ENCODE data around the gene CA5B.

DNA sequence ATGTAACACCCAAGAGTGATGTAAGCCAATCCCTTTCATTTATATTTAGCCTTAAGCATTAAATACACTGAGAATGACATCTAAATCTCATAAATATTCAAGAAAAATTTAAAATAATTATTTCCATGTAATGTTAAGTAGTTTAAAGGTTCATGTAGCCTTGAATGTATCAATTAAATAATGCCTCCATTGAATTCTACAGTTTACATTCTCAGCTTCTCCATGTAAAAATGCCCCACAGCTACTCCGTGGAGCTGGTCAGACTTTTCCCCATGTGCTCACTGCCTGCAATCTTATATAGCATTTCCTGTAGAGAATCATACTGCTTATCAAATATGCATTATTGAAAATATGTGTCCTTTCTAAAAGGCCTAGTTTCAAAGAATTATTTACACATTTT lies 91.1 kb downstream of the CA5B start:
- TF ChIP-seq, protein P1, sequence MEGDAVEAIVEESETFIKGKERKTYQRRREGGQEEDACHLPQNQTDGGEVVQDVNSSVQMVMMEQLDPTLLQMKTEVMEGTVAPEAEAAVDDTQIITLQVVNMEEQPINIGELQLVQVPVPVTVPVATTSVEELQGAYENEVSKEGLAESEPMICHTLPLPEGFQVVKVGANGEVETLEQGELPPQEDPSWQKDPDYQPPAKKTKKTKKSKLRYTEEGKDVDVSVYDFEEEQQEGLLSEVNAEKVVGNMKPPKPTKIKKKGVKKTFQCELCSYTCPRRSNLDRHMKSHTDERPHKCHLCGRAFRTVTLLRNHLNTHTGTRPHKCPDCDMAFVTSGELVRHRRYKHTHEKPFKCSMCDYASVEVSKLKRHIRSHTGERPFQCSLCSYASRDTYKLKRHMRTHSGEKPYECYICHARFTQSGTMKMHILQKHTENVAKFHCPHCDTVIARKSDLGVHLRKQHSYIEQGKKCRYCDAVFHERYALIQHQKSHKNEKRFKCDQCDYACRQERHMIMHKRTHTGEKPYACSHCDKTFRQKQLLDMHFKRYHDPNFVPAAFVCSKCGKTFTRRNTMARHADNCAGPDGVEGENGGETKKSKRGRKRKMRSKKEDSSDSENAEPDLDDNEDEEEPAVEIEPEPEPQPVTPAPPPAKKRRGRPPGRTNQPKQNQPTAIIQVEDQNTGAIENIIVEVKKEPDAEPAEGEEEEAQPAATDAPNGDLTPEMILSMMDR (IDR thresholded peaks at IDR 0.05), result no peak
- no peak for TF ChIP-seq EZH2 (IDR thresholded peaks at IDR 0.05; ENCODE audit: borderline replicate concordance, insufficient read depth, low read depth, low read length, poor library complexity, severe bottlenecking)
